NB4 (cell line): ENCODE data around the gene HSPE1.

Experiments
- TF ChIP-seq, protein P1 (sequence below): IDR thresholded peaks from one replicate; pipeline ENCODE4 v1.5.1; 2012; ENCODE audit warnings: low read depth, low read length
- TF ChIP-seq, protein P2 (sequence below): IDR thresholded peaks from 2 replicates; pipeline ENCODE4 v1.6.1; 2011; ENCODE audit warnings: low read depth, low read length

DNA sequence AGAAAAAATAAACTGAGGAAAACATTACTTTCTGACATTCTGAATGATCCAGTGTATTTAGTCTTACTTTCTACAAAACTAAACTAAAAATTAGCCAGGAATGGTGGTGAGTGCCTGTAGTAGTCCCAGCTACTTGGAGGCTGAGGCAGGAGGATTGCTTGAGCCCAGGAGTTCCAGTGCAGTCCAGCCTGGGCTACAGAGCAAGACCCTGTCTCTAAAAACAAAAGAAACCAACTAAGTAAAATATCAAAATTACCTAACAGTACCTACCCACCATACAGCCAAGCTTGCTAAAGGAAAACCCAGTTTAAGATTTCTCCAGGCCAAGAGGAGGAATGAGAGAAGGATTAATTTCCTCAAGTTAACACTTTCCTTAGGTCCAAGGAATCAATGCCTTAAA is 3.5 kb upstream of the HSPE1 start:
- TF ChIP-seq, protein P1, sequence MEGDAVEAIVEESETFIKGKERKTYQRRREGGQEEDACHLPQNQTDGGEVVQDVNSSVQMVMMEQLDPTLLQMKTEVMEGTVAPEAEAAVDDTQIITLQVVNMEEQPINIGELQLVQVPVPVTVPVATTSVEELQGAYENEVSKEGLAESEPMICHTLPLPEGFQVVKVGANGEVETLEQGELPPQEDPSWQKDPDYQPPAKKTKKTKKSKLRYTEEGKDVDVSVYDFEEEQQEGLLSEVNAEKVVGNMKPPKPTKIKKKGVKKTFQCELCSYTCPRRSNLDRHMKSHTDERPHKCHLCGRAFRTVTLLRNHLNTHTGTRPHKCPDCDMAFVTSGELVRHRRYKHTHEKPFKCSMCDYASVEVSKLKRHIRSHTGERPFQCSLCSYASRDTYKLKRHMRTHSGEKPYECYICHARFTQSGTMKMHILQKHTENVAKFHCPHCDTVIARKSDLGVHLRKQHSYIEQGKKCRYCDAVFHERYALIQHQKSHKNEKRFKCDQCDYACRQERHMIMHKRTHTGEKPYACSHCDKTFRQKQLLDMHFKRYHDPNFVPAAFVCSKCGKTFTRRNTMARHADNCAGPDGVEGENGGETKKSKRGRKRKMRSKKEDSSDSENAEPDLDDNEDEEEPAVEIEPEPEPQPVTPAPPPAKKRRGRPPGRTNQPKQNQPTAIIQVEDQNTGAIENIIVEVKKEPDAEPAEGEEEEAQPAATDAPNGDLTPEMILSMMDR = no peak
- TF ChIP-seq, protein P2, sequence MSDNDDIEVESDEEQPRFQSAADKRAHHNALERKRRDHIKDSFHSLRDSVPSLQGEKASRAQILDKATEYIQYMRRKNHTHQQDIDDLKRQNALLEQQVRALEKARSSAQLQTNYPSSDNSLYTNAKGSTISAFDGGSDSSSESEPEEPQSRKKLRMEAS = no peak
